OCI-LY7 (cell line): ENCODE measurements around the gene RNF7. TPM values are rescaled to one million over a fixed set of nuclear protein-coding genes. Genes with fewer than 3 reads are reported as not detected.
"Not testable (repeated sequence)": the region's sequence is repeated elsewhere in the genome, so short reads cannot be mapped to it uniquely, and the experiment has no call there.

Experiments used
- BruUV-seq: library from RNA; stranded (reverse); fragments of 400-500 nt; replicated peaks from 2 replicates; lab custom pipeline; 2021; lab: Mats Ljungman, UMichigan
- CTCF ChIA-PET: fragments of 300-600 bp; sonication (Branson Sonifier 250); formaldehyde crosslinking; loops from one replicate; lab custom pipeline; 2022; ENCODE audit warnings: antibody characterized with exemption; ENCODE audit not compliant: unreplicated experiment; lab: Charles Lee
- POLR2A ChIA-PET: fragments of 300-600 bp; sonication (Branson Sonifier 250); formaldehyde crosslinking; loops from one replicate; lab custom pipeline; 2022; ENCODE audit warnings: antibody characterized with exemption; lab: Charles Lee
- DNase-seq: peaks from one replicate; pipeline ENCODE4 v3.0.0-alpha.2; 2015; ENCODE audit warnings: low spot score
- H2AFZ ChIP-seq: fragments of 200-600 bp; sonication (generic), shearing (Covaris generic); 2 replicates; pipeline ENCODE4 v1.6.1; 2014; ENCODE audit warnings: mild to moderate bottlenecking, antibody characterized with exemption, low read length, moderate library complexity
- H3K27ac ChIP-seq: fragments of 200-600 bp; sonication (generic); 2 replicates; pipeline ENCODE4 v1.5.1; 2014; ENCODE audit warnings: mixed run types, low read depth, mild to moderate bottlenecking, moderate library complexity, low read length, inconsistent platforms; ENCODE audit not compliant: poor library complexity, severe bottlenecking
- H3K36me3 ChIP-seq: fragments of 200-600 bp; sonication (generic); 2 replicates; pipeline ENCODE4 v1.6.1; 2014; ENCODE audit warnings: mild to moderate bottlenecking, antibody characterized with exemption, low read length, moderate library complexity, mixed read lengths; ENCODE audit not compliant: insufficient read depth
- H3K4me1 ChIP-seq: fragments of 200-600 bp; sonication (generic); 2 replicates; pipeline ENCODE4 v1.5.1; 2014; ENCODE audit warnings: mild to moderate bottlenecking, low read length; ENCODE audit not compliant: insufficient read depth, poor library complexity, severe bottlenecking
- H3K4me2 ChIP-seq: fragments of 200-600 bp; sonication (generic); 2 replicates; pipeline ENCODE4 v1.6.1; 2014; ENCODE audit warnings: mild to moderate bottlenecking, low read length
- H3K4me3 ChIP-seq: fragments of 200-600 bp; sonication (generic); 2 replicates; pipeline ENCODE4 v1.5.1; 2014; ENCODE audit warnings: mild to moderate bottlenecking, low read depth, low read length; ENCODE audit not compliant: poor library complexity, severe bottlenecking
- H3K79me2 ChIP-seq: fragments of 200-600 bp; sonication (generic); 2 replicates; pipeline ENCODE4 v1.6.1; 2016; ENCODE audit warnings: low read depth, mild to moderate bottlenecking, low read length, moderate library complexity, mixed read lengths; ENCODE audit not compliant: insufficient read depth
- H3K9me2 ChIP-seq: fragments of 200-600 bp; sonication (generic); 2 replicates; pipeline ENCODE4 v1.6.1; 2016; ENCODE audit warnings: mild to moderate bottlenecking, low read length, mixed read lengths; ENCODE audit not compliant: insufficient read depth
- H3K9me3 ChIP-seq: fragments of 200-600 bp; sonication (generic); 2 replicates; pipeline ENCODE4 v1.6.1; 2014; ENCODE audit warnings: mild to moderate bottlenecking, mixed run types, low read length, mixed read lengths
- H4K20me1 ChIP-seq: fragments of 200-600 bp; sonication (generic); 2 replicates; pipeline ENCODE4 v1.6.1; 2014; ENCODE audit warnings: mild to moderate bottlenecking, antibody characterized with exemption, low read length, moderate library complexity, mixed read lengths; ENCODE audit not compliant: insufficient read depth
- EZH2phosphoT487 ChIP-seq: fragments of 200-600 bp; sonication (generic); IDR thresholded peaks from 2 replicates; pipeline ENCODE4 v1.6.1; 2018; ENCODE audit warnings: low read depth, borderline replicate concordance, mild to moderate bottlenecking, mixed run types, antibody characterized with exemption, low read length, moderate library complexity, mixed read lengths
- intact Hi-C: fragments of 100-400 bp; cut with micrococcal nuclease; formaldehyde crosslinking; loops from one replicate; pipeline ENCODE4 v1.10.0; 2022; ENCODE audit not compliant: unreplicated experiment
- total RNA-seq, 2 experiments: library from RNA; depleted of rRNA in 1 of 2; stranded (reverse); fragments of >200 nt in 1 of 2; shearing (Covaris generic) in 1 of 2; gene quantifications; 2 replicates each; pipeline ENCODE4 v1.2.3, GENCODE V29; 2014 to 2022
- TF ChIP-seq, protein P1 (sequence below): fragments of 200-600 bp; sonication (generic); conservative IDR thresholded peaks from 2 replicates; pipeline ENCODE4 v1.5.1; 2014; ENCODE audit warnings: mild to moderate bottlenecking, antibody characterized with exemption, low read length, moderate library complexity, mixed read lengths

Gene RNF7
- total RNA-seq, 2 experiments from 2014 or later = 36.3 to 81.3 TPM

DNA sequence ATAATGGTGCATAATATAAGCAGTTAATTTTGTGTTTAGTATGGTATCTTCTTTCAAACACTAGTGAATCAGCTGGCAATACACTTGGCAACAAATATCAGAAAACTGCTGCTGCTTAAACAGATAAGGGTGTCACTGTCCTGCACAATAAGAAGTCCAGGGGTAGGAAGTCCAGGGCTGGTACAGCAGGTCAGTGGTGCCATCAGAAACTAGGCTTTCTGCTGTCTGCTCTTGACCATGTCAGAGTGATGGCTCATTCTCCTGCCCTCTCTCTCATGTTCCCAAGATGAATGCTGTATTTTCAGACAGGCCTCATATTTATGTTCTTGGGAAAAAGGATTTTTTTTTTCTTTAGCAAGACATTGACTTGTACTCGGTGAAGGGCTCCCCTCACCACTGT lies 15.9 kb downstream of the RNF7 start:
- no TSS peak for BruUV-seq
- Histone ChIP-seq H3K4me1 (no peaks in the 10 kb centered on the region), H4K20me1 (no peaks in the 10 kb centered on the region), H3K79me2 (no peaks in the 10 kb centered on the region), H3K9me3 (no peaks in the 10 kb centered on the region), H3K4me2 (no peak overlapping the region), H3K27ac (no peak overlapping the region), H3K36me3 (peaks cover 15% of the 10 kb centered on the region), H3K4me3 (no peak overlapping the region), H3K9me2 (no peaks in the 10 kb centered on the region), H2AFZ (no peak overlapping the region)
- intact Hi-C loops = no loop called here
- POLR2A ChIA-PET = no interaction called here
- TF ChIP-seq, protein P1, sequence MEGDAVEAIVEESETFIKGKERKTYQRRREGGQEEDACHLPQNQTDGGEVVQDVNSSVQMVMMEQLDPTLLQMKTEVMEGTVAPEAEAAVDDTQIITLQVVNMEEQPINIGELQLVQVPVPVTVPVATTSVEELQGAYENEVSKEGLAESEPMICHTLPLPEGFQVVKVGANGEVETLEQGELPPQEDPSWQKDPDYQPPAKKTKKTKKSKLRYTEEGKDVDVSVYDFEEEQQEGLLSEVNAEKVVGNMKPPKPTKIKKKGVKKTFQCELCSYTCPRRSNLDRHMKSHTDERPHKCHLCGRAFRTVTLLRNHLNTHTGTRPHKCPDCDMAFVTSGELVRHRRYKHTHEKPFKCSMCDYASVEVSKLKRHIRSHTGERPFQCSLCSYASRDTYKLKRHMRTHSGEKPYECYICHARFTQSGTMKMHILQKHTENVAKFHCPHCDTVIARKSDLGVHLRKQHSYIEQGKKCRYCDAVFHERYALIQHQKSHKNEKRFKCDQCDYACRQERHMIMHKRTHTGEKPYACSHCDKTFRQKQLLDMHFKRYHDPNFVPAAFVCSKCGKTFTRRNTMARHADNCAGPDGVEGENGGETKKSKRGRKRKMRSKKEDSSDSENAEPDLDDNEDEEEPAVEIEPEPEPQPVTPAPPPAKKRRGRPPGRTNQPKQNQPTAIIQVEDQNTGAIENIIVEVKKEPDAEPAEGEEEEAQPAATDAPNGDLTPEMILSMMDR = no peak
- no peak for TF ChIP-seq EZH2phosphoT487
- CTCF ChIA-PET = no interaction called here
- DNase-seq = no peak

DNA sequence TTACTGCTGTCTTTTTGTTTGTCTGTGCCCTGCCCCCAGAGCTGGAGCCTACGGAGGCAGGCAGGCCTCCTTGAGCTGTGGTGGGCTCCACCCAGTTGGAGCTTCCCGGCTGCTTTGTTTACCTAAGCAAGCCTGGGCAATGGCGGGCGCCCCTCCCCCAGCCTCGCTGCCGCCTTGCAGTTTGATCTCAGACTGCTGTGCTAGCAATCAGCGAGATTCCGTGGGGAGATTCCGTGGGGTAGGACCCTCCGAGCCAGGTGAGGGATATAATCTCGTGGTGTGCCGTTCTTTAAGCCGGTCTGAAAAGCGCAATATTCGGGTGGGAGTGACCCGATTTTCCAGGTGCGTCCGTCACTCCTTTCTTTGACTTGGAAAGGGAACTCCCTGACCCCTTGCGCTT lies 24.5 kb downstream of the RNF7 start:
- POLR2A ChIA-PET, H2AFZ ChIP-seq, H3K4me1 ChIP-seq, DNase-seq, H4K20me1 ChIP-seq, H3K27ac ChIP-seq, H3K9me2 ChIP-seq, H3K4me2 ChIP-seq, H3K9me3 ChIP-seq, H3K36me3 ChIP-seq, H3K79me2 ChIP-seq, BruUV-seq, intact Hi-C loops, CTCF ChIA-PET, H3K4me3 ChIP-seq: not testable (repeated sequence)

DNA sequence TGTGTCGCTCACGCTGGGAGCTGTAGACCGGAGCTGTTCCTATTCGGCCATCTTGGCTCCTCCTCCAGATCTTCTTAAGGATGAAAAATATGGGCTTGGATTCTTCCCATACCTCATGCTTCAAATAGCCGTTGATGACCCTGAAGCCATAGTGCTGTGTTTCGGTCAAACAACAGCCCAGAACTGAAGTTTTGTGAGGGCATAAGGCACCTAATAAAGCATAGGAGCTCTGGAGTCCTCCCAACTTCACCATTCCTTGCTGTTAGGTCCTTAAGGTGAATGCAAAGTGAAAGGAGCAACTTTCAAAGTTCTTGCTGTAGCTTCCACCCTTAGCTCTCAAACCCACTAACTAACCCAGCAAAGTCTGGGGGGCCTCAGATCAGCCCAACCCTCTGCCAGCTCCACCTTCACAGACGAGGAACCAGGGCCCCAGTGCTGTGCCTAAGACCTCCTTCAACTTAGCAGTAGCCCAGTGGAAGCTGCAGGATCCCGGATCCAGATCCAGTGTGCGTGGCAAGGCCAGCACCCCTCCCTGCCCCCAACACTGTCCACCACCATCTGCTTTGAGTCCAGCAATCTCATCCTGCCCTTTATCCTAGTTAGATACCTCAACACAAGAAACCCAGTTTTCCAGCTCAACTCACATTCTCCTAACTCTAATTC lies 25.1 kb downstream of the RNF7 start, which contains the start of gene GRK7:
Gene GRK7 (plus strand): TSS at position 321 of the 663 bp plus-strand sequence. CDS start 14,877 bp downstream, outside the sequence.
- no peaks in the 10 kb centered on the region for H3K36me3 ChIP-seq
- no peaks in the 10 kb centered on the region for H3K9me2 ChIP-seq
- CTCF ChIA-PET = no interaction called here
- no peaks in the 10 kb centered on the region for H3K9me3 ChIP-seq
- intact Hi-C loops = no loop called here
- no peak within 1 kb of the TSS for H3K4me2 ChIP-seq
- no peaks in the 10 kb centered on the region for H4K20me1 ChIP-seq
- POLR2A ChIA-PET = no interaction called here
- H2AFZ ChIP-seq = no peak within 1 kb of the TSS
- no peak within 1 kb of the TSS for H3K4me3 ChIP-seq
- TF ChIP-seq EZH2phosphoT487 = no peak
- TF ChIP-seq, protein P1 = no peak
- DNase-seq = no peak
- H3K4me1 ChIP-seq = no peaks in the 10 kb centered on the region
- BruUV-seq = no TSS peak
- no peaks in the 10 kb centered on the region for H3K79me2 ChIP-seq
- no peak within 1 kb of the TSS for H3K27ac ChIP-seq
